ENCODE results near the gene RASGRF2.
"Not testable (repeated sequence)": the region's sequence is repeated elsewhere in the genome, so short reads cannot be mapped to it uniquely, and the experiment has no call there.

The RASGRF2 gene

GRCh38 chr5:81069990-81070389, 109.8 kb downstream of the RASGRF2 start:
- DNase-seq (ENCODE audit: low read depth), result no peak

- DNase-seq (ENCODE audit: low read depth), result no peak
These were observed 110.5 kb downstream of the RASGRF2 start for GRCh38 chr5:81070571-81071255.

GRCh38 chr5:81075041-81075440, 114.9 kb downstream of the RASGRF2 start:
- no peak for DNase-seq (ENCODE audit: low read depth)

- no peak for DNase-seq (ENCODE audit: low read depth)
These were observed 116.9 kb downstream of the RASGRF2 start for GRCh38 chr5:81077105-81077504.

- no peak for DNase-seq (ENCODE audit: low read depth)
These were observed 118.8 kb downstream of the RASGRF2 start for GRCh38 chr5:81078930-81079329.

- no peak for DNase-seq (ENCODE audit: low read depth)
These were observed 120.8 kb downstream of the RASGRF2 start for GRCh38 chr5:81080809-81081460.

DNA sequence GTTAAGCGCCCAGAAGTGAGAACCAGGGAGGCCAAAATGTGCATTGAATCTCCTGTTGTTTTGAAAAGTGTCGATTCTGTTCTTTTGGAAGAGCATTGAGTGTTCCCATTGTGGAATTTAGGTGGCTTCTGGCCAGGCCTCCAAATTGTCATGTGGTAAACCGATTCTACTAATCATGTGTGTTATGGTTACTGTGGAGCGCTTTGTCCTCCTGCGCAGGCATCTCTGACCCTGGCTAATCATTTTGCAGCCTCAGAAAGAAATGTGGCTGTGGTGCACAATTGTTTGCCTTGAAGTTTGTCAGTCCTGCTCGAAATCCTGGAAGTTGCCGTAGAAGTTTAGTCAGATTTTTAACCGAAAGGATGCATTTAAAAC, 121.3 kb downstream of the RASGRF2 start:
- no peak for DNase-seq (ENCODE audit: low read depth)

DNA sequence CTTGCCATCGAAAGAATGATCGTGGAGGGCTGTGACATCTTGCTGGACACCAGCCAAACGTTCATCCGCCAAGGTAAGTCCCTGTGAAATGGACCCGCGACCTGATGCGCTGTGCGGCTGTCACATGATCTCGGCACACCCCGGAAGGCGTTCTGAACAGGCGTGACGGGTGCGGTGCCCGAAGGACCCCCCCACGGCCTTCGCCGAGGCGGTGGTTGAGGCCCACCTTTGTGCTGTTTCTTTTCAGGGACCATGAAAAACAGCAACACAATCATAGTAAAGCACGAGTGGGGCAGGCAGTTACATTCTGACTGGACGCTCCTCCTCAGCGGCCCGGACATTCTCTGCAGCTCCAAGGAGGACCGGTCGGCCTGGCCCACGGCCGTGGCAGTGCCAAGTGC, 126.7 kb downstream of the RASGRF2 start:
- DNase-seq (ENCODE audit: low read depth), result no peak

- no peak for DNase-seq (ENCODE audit: low read depth)
These were observed 131.0 kb downstream of the RASGRF2 start for GRCh38 chr5:81091199-81091598.

GRCh38 chr5:81093536-81094196, 133.5 kb downstream of the RASGRF2 start:
- DNase-seq (ENCODE audit: low read depth), result no peak

GRCh38 chr5:81095835-81096234, 135.7 kb downstream of the RASGRF2 start:
- no peak for DNase-seq (ENCODE audit: low read depth)

GRCh38 chr5:81097713-81098112, 137.6 kb downstream of the RASGRF2 start:
- DNase-seq (ENCODE audit: low read depth), result no peak

GRCh38 chr5:81105261-81105877, 145.2 kb downstream of the RASGRF2 start:
- DNase-seq (ENCODE audit: low read depth), result no peak

- no peak for DNase-seq (ENCODE audit: low read depth)
These were observed 155.1 kb downstream of the RASGRF2 start for GRCh38 chr5:81115261-81115660.

GRCh38 chr5:81117566-81117965, 157.4 kb downstream of the RASGRF2 start:
- no peak for DNase-seq (ENCODE audit: low read depth)

DNA sequence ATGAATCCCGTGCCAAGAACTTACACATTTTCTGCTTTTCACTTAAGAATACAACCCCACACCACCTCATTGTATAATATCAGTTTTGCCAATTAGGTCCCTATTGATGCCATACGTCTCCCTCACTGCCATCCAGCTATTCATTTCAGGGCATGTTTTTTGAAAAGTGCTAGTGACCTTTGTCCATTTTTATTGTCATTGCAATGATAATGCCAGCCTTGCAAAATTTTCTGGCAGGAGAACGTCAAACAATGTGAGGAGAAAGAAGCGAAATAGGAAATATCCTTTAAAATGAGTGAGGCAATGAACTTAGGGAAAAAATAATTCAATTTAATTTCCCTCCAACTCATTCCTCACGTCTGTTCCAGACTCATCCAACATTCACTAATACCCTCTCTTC, 161.1 kb downstream of the RASGRF2 start:
- no peak for DNase-seq (ENCODE audit: low read depth)

GRCh38 chr5:81121836-81122630, 161.9 kb downstream of the RASGRF2 start:
- DNase-seq (ENCODE audit: low read depth), result no peak

- not testable (repeated sequence) for DNase-seq (ENCODE audit: low read depth)
These were observed 164.5 kb downstream of the RASGRF2 start for GRCh38 chr5:81124689-81125088.

GRCh38 chr5:81125959-81126358, 165.8 kb downstream of the RASGRF2 start:
- DNase-seq (ENCODE audit: low read depth), result no peak

DNA sequence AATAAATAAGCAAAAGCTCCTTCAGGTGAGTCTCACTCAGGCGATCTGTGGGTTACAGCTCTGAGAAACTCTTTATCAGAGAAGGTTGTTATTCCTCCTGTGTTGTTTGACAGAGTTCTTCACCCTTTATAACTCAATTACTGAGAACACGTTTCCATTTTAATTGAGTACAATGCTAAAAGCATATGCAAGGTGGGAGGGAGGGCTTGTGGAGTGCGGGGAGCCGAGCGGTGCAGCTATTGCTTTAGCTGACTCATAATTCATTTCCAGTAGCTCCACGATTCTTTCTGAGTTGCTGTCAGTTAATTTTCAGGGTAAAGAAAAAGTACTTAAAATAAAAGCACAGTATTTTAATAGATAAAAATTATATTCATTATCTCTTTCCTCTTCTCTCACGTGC, 168.3 kb downstream of the RASGRF2 start:
- DNase-seq (ENCODE audit: low read depth), result no peak

DNA sequence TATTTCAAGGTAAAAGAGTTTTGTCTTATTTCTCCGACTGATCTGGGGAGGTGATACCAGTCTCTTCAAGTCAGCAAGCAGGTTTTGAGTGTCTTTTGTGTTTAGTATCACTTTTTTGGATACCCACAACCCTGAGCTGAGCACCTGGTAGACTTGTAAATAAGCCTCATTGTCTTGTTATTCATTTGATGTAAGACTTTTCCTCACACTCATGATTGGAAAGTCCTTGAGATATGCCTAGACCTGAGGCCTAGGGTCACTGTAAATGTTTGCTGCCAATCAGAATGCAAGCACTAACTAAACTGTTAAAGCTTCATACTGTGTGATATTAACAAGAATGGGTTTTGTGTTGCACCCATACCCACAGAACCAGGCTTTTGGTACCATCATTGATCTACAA, 172.2 kb downstream of the RASGRF2 start:
- DNase-seq (ENCODE audit: low read depth), result no peak

- no peak for DNase-seq (ENCODE audit: low read depth)
These were observed 173.9 kb downstream of the RASGRF2 start for GRCh38 chr5:81134066-81134465.
